H1 (cell line): ENCODE data around the gene VAMP3. TPM values are rescaled to one million over a fixed set of nuclear protein-coding genes. Genes with fewer than 3 reads are reported as not detected.

ENCODE experiments used
- CTCF ChIA-PET: fragments of 300-600 bp; sonication (Branson Sonifier 250); formaldehyde crosslinking; loops from one replicate; lab custom pipeline; 2021; ENCODE audit not compliant: partially characterized antibody; lab: Charles Lee
- POLR2A ChIA-PET: fragments of 300-600 bp; sonication (Branson Sonifier 250); formaldehyde crosslinking; loops from one replicate; lab custom pipeline; 2021; ENCODE audit warnings: inconsistent platforms; ENCODE audit not compliant: partially characterized antibody; lab: Charles Lee
- DNase-seq, 2 experiments: peaks; one replicate each; pipeline versions ENCODE4 v3.0.0 to v3.0.0-alpha.2; 2010 to 2022; ENCODE audit warnings: low spot score in 2 of 2, low read depth in 1 of 2, mixed read lengths in 1 of 2
- FAIRE-seq: peaks from 2 replicates; lab custom pipeline; 2011; peaks lifted over from hg19 to GRCh38; lab: Jason Lieb, UNC
- H2AFZ ChIP-seq: 2 replicates; pipeline ENCODE4 v1.8.1; 2012; ENCODE audit warnings: low read length, inconsistent platforms
- H2AK5ac ChIP-seq: 2 replicates; pipeline ENCODE4 v1.6.1; 2013; ENCODE audit warnings: low read depth, low read length
- H2BK120ac ChIP-seq: replicated peaks from 2 replicates; pipeline ENCODE3; 2013; ENCODE audit warnings: low read depth, low read length, inconsistent platforms
- H2BK12ac ChIP-seq: 2 replicates; pipeline ENCODE4 v1.6.1; 2013; ENCODE audit warnings: low read depth, low read length
- H2BK15ac ChIP-seq: 2 replicates; pipeline ENCODE4 v1.6.1; 2013; ENCODE audit warnings: low read length
- H2BK20ac ChIP-seq: 2 replicates; pipeline ENCODE4 v1.6.1; 2013; ENCODE audit warnings: low read length
- H2BK5ac ChIP-seq: 2 replicates; pipeline ENCODE4 v1.6.1; 2013; ENCODE audit warnings: low read depth, low read length
- H3K14ac ChIP-seq: 2 replicates; pipeline ENCODE4 v1.6.1; 2013; ENCODE audit warnings: inconsistent platforms; ENCODE audit not compliant: insufficient read length
- H3K18ac ChIP-seq: 2 replicates; pipeline ENCODE4 v1.6.1; 2013; ENCODE audit warnings: low read length; ENCODE audit errors: extremely low read depth
- H3K23ac ChIP-seq: 2 replicates; pipeline ENCODE4 v1.6.1; 2013; ENCODE audit warnings: inconsistent platforms; ENCODE audit not compliant: insufficient read length
- H3K23me2 ChIP-seq: 2 replicates; pipeline ENCODE4 v1.6.1; 2013; ENCODE audit warnings: low read depth, low read length
- H3K27ac ChIP-seq: 2 replicates; pipeline ENCODE4 v1.6.1; 2011; ENCODE audit warnings: low read depth, low read length, inconsistent platforms
- H3K27me3 ChIP-seq, 4 experiments: replicated peaks in 1 of 4; 1 replicate in 1 of 4; 2 replicates in 3 of 4; pipeline versions ENCODE4 v1.6.1 to v1.8.1; 2011 to 2013; ENCODE audit warnings: low read length in 3 of 4, mild to moderate bottlenecking in 3 of 4, inconsistent platforms in 2 of 4, mixed read lengths in 2 of 4, moderate library complexity in 1 of 4; ENCODE audit not compliant: control insufficient read depth in 3 of 4, insufficient read depth in 3 of 4; ENCODE audit errors: extremely low read depth in 1 of 4
- H3K36me3 ChIP-seq, 4 experiments: 2 replicates each; pipeline versions ENCODE4 v1.6.1 to v1.8.1; 2011 to 2013; ENCODE audit warnings: mild to moderate bottlenecking in 4 of 4, low read length in 3 of 4, moderate library complexity in 2 of 4, control low read depth in 1 of 4, inconsistent platforms in 1 of 4; ENCODE audit not compliant: insufficient read depth in 4 of 4, control insufficient read depth in 2 of 4
- H3K4ac ChIP-seq: replicated peaks from 2 replicates; pipeline ENCODE3; 2013; ENCODE audit warnings: low read length, low read depth, mixed read lengths, inconsistent platforms; ENCODE audit not compliant: insufficient read length
- H3K4me1 ChIP-seq, 4 experiments: replicated peaks in 1 of 4; 1 replicate in 1 of 4; 2 replicates in 3 of 4; pipeline versions ENCODE4 v1.6.1 to v1.8.1; 2011 to 2013; ENCODE audit warnings: low read length in 3 of 4, inconsistent platforms in 2 of 4, mixed read lengths in 1 of 4; ENCODE audit not compliant: insufficient read depth in 4 of 4, control insufficient read depth in 3 of 4
- H3K4me2 ChIP-seq, 2 experiments: 2 replicates each; pipeline versions ENCODE4 v1.6.1 to v1.8.1; 2011 to 2013; ENCODE audit warnings: low read depth in 2 of 2, low read length in 2 of 2, control low read depth in 1 of 2, inconsistent platforms in 1 of 2, mild to moderate bottlenecking in 1 of 2; ENCODE audit not compliant: insufficient read depth in 1 of 2
- H3K4me3 ChIP-seq, 4 experiments: fragments of 200-600, 300-600 bp in 1 of 4; sonication (generic), shearing (Covaris generic), sonication (Bioruptor Twin) in 1 of 4; 2 replicates each; pipeline versions ENCODE4 v1.5.1 to v1.8.1; 2011 to 2016; ENCODE audit warnings: low read length in 4 of 4, low read depth in 3 of 4, control low read depth in 2 of 4, inconsistent platforms in 2 of 4, mild to moderate bottlenecking in 2 of 4, mixed read lengths in 1 of 4, moderate library complexity in 1 of 4; ENCODE audit not compliant: insufficient read depth in 2 of 4; ENCODE audit errors: extremely low read depth in 1 of 4
- H3K56ac ChIP-seq: replicated peaks from 2 replicates; pipeline ENCODE3; 2013; ENCODE audit warnings: low read depth, mild to moderate bottlenecking, mixed read lengths, low read length, inconsistent platforms; ENCODE audit not compliant: insufficient read length
- H3K79me1 ChIP-seq: 2 replicates; pipeline ENCODE4 v1.6.1; 2013; ENCODE audit warnings: low read depth, low read length, control low read depth
- H3K79me2 ChIP-seq, 2 experiments: 2 replicates each; pipeline versions ENCODE4 v1.6.1 to v1.8.1; 2012 to 2013; ENCODE audit warnings: low read length in 2 of 2, mild to moderate bottlenecking in 2 of 2, inconsistent platforms in 1 of 2; ENCODE audit not compliant: insufficient read depth in 2 of 2, control insufficient read depth in 1 of 2
- H3K9ac ChIP-seq, 4 experiments: replicated peaks in 1 of 4; 1 replicate in 1 of 4; 2 replicates in 3 of 4; pipeline versions ENCODE4 v1.6.1 to v1.8.1; 2011 to 2013; ENCODE audit warnings: low read depth in 3 of 4, low read length in 3 of 4, control low read depth in 2 of 4, mild to moderate bottlenecking in 2 of 4, moderate library complexity in 2 of 4, inconsistent platforms in 1 of 4; ENCODE audit errors: extremely low read depth in 1 of 4
- H3K9me3 ChIP-seq, 2 experiments: 2 replicates each; pipeline versions ENCODE4 v1.6.1 to v1.8.1; 2012 to 2013; ENCODE audit warnings: mild to moderate bottlenecking in 2 of 2, moderate library complexity in 2 of 2, control low read depth in 1 of 2, inconsistent platforms in 1 of 2, low read depth in 1 of 2, low read length in 1 of 2, mixed read lengths in 1 of 2; ENCODE audit not compliant: insufficient read depth in 2 of 2
- H4K20me1 ChIP-seq, 2 experiments: replicated peaks in 1 of 2; 2 replicates each; pipeline versions ENCODE3 to v1.8.1; 2011 to 2013; ENCODE audit warnings: inconsistent platforms in 2 of 2, low read length in 2 of 2, mild to moderate bottlenecking in 1 of 2; ENCODE audit not compliant: insufficient read depth in 2 of 2, control insufficient read depth in 1 of 2
- H4K5ac ChIP-seq: 2 replicates; pipeline ENCODE4 v1.6.1; 2013; ENCODE audit warnings: low read length, low read depth, mixed read lengths, inconsistent platforms; ENCODE audit not compliant: insufficient read length
- H4K8ac ChIP-seq: 2 replicates; pipeline ENCODE4 v1.8.0; 2013; ENCODE audit warnings: mild to moderate bottlenecking, moderate library complexity, low read length, inconsistent platforms; ENCODE audit not compliant: insufficient read depth; ENCODE audit errors: extremely low read depth
- H4K91ac ChIP-seq: replicated peaks from 2 replicates; pipeline ENCODE3; 2013; ENCODE audit warnings: low read length, mixed read lengths, inconsistent platforms; ENCODE audit not compliant: insufficient read length
- CEBPB ChIP-seq: IDR thresholded peaks from 2 replicates; pipeline ENCODE4 v1.6.1; 2012; ENCODE audit warnings: low read depth, low read length
- TBP ChIP-seq: IDR thresholded peaks from 2 replicates; pipeline ENCODE4 v1.6.1; 2011; ENCODE audit warnings: low read depth, low read length, improper control_type of control experiment
- WGBS, 2 experiments: shearing (Covaris generic) in 1 of 2; methylation state at CpG; one replicate each; pipeline versions ENCODE4 v1.1.6 to v1.1.7; 2013 to 2015; ENCODE audit warnings: low lambda C conversion rate in 2 of 2, mixed read lengths in 2 of 2, inconsistent platforms in 1 of 2, low coverage in 1 of 2, missing lambda C conversion rate in 1 of 2; ENCODE audit not compliant: insufficient replicate concordance in 2 of 2, insufficient coverage in 1 of 2, insufficient read length in 1 of 2; ENCODE audit errors: extremely low coverage in 1 of 2, missing lambda C conversion rate in 1 of 2; 5-methylcytosine and 5-hydroxymethylcytosine counted together
- polyA plus RNA-seq, 7 experiments: library from polyadenylated mRNA; depleted of rRNA in 3 of 7; stranded (reverse) in 5 of 7; unstranded in 2 of 7; fragments of >200 nt in 5 of 7; fragments of 200-250 nt in 2 of 7; gene quantifications; 1 replicate in 5 of 7; 2 replicates in 1 of 7; 4 replicates in 1 of 7; pipeline versions ENCODE4 v1.2.1 to v1.2.3, GENCODE V29; 2011 to 2013; ENCODE audit warnings: missing spikeins in 2 of 7, mixed read lengths in 2 of 7
- total RNA-seq: library from RNA; stranded (reverse); fragmentation: NEBNext Ultra II Directional; extraction: Animal tissue kit (Norgen Biotek cat#: 25700); gene quantifications from 2 replicates; pipeline ENCODE4 v1.2.1, GENCODE V29; 2021

The VAMP3 gene
- total and polyA plus RNA-seq, 2 of the 8 experiments (the other 6 are each of a cell fraction or from before 2014, with no cell fraction given) = 27.9 to 36.7 TPM

- Histone ChIP-seq H3K9me3 (no peaks in the 10 kb centered on the region), H3K4ac (no peak overlapping the region), H3K79me2 (peaks cover 6 to 30% of the 10 kb centered on the region in 2 experiments), H3K14ac (no peak overlapping the region), H3K18ac (no peak overlapping the region), H2BK20ac (no peak overlapping the region), H3K9ac (no peak overlapping the region), H2BK12ac (no peak overlapping the region), H4K8ac (no peak overlapping the region), H3K4me2 (peak overlapping the region in 1 of 2 experiments; percentile 89; a peak in 1 of 4 replicates), H4K5ac (no peak overlapping the region), H3K4me1 (peaks cover 0 to 6% (median 2%) of the 10 kb centered on the region in 4 experiments; a peak in 5 of 7 replicates), H3K23me2 (0 out of 2 replicates have a peak, but pooled peaks cover 3% of the 10 kb centered on the region), H2BK5ac (no peak overlapping the region), H2AK5ac (no peak overlapping the region), H3K27ac (no peak overlapping the region), H2BK15ac (no peak overlapping the region), H2BK120ac (no peak overlapping the region), H3K27me3 (no peaks in the 10 kb centered on the region; a peak in 1 of 7 replicates), H2AFZ (no peak overlapping the region), H3K36me3 (peaks cover 0 to 16% (median 0%) of the 10 kb centered on the region in 4 experiments; a peak in 2 of 8 replicates), H4K20me1 (peaks cover 2 to 7% of the 10 kb centered on the region in 2 experiments), H3K23ac (no peak overlapping the region), H4K91ac (no peak overlapping the region), H3K79me1 (no peaks in the 10 kb centered on the region), H3K4me3 (no peak overlapping the region), H3K56ac (no peak overlapping the region)
- TF ChIP-seq CEBPB (no peak), TBP (no peak)
- 90% methylated on average over 12 of the region's 12 CpGs; no CpG with 5 or more reads in 1 of the 2 experiments for WGBS, 2 experiments
- CTCF ChIA-PET = interaction anchor here (1.3 to 3.9 kb wide), 2 partner anchors 38 to 100 kb away, joined by 3 to 16 read pairs; no protein-coding TSS in a partner anchor
- POLR2A ChIA-PET = interaction anchor here (1.5 to 2.2 kb wide), 2 partner anchors 9 to 11 kb away, joined by 7 to 10 read pairs; no protein-coding TSS in a partner anchor
- FAIRE-seq (no peak), DNase-seq (no peak)
These were observed 1.3 kb upstream of the VAMP3 start for GRCh38 chr1:7769673-7770412.
